NCI-H2196 (cell line): ENCODE data around the gene RGSL1.
A peak's percentile ranks its signal among the peaks of the same experiment; 100 is the strongest.

Source experiments
- DNase-seq: peaks from one replicate; lab custom pipeline; 2025; ENCODE audit not compliant: unreplicated experiment; lab: John Stamatoyannopoulos, UW

Gene RGSL1

GRCh38 chr1:182608845-182609610 is 159.1 kb downstream of the RGSL1 start:
- peak; percentile 34 for DNase-seq
